Endothelial cell of umbilical vein (primary cell): Measurements from ENCODE around the gene LIME1. TPM values are rescaled to one million over a fixed set of nuclear protein-coding genes. Genes with fewer than 3 reads are reported as not detected.

ENCODE experiments used
- BruUV-seq: library from RNA; stranded (reverse); fragments of 400-500 nt; replicated peaks from 2 replicates; lab custom pipeline; 2021; lab: Mats Ljungman, UMichigan
- CTCF ChIA-PET: fragments of 300-600, 350-600 bp; sonication (Branson Sonifier 250); formaldehyde crosslinking; loops from one replicate; lab custom pipeline; 2021; ENCODE audit warnings: antibody characterized with exemption, inconsistent platforms; lab: Charles Lee
- POLR2A ChIA-PET: fragments of 300-600, 350-600 bp; sonication (Branson Sonifier 250); formaldehyde crosslinking; loops from one replicate; lab custom pipeline; 2021; ENCODE audit warnings: antibody characterized with exemption, inconsistent platforms; lab: Charles Lee
- DNase-seq: peaks from one replicate; pipeline ENCODE4 v3.0.0-alpha.2; 2011; ENCODE audit warnings: low read depth, low spot score
- FAIRE-seq: peaks from 2 replicates; lab custom pipeline; 2011; peaks lifted over from hg19 to GRCh38; lab: Jason Lieb, UNC
- H2AFZ ChIP-seq: 2 replicates; pipeline ENCODE4 v1.6.0; 2012; ENCODE audit warnings: low read depth, low read length, control low read depth, inconsistent platforms
- H3K27ac ChIP-seq: 2 replicates; pipeline ENCODE4 v1.5.1; 2011; ENCODE audit warnings: low read depth, mild to moderate bottlenecking, control low read depth, low read length, moderate library complexity; ENCODE audit not compliant: insufficient read depth
- H3K27me3 ChIP-seq, 2 experiments: 2 replicates each; pipeline versions ENCODE4 v1.6.0 to v1.6.1; 2011; ENCODE audit warnings: low read length in 2 of 2, mixed read lengths in 1 of 2; ENCODE audit not compliant: control insufficient read depth in 2 of 2, insufficient read depth in 2 of 2
- H3K36me3 ChIP-seq, 2 experiments: 2 replicates in 1 of 2; 3 replicates in 1 of 2; pipeline ENCODE4 v1.5.1; 2011; ENCODE audit warnings: low read length in 2 of 2, mild to moderate bottlenecking in 1 of 2, moderate library complexity in 1 of 2; ENCODE audit not compliant: control insufficient read depth in 2 of 2, insufficient read depth in 2 of 2; ENCODE audit errors: extremely low read depth in 1 of 2
- H3K4me1 ChIP-seq: 3 replicates; pipeline ENCODE4 v1.5.1; 2011; ENCODE audit warnings: mild to moderate bottlenecking, low read length; ENCODE audit not compliant: control insufficient read depth, insufficient read depth; ENCODE audit errors: extremely low read depth
- H3K4me2 ChIP-seq: 2 replicates; pipeline ENCODE4 v1.6.1; 2011; ENCODE audit warnings: low read length, control low read depth, mixed read lengths; ENCODE audit not compliant: insufficient read depth
- H3K4me3 ChIP-seq, 3 experiments: fragments of 200-600 bp in 1 of 3; sonication (generic), shearing (Covaris generic) in 1 of 3; replicated peaks in 1 of 3; 2 replicates each; pipeline ENCODE4 v1.5.1; 2011 to 2016; ENCODE audit warnings: control low read depth in 3 of 3, low read length in 3 of 3, mild to moderate bottlenecking in 2 of 3, inconsistent platforms in 1 of 3, low read depth in 1 of 3, moderate library complexity in 1 of 3; ENCODE audit not compliant: insufficient read depth in 1 of 3
- H3K79me2 ChIP-seq: 2 replicates; pipeline ENCODE4 v1.6.0; 2012; ENCODE audit warnings: low read length, inconsistent platforms; ENCODE audit not compliant: control insufficient read depth, insufficient read depth
- H3K9ac ChIP-seq: replicated peaks from 2 replicates; pipeline ENCODE3; 2011; ENCODE audit warnings: low read length, control low read depth; ENCODE audit not compliant: insufficient read depth; ENCODE audit errors: extremely low read depth
- H3K9me1 ChIP-seq: replicated peaks from 3 replicates; pipeline ENCODE4 v1.6.0; 2011; ENCODE audit warnings: mild to moderate bottlenecking, low read length; ENCODE audit not compliant: control insufficient read depth, insufficient read depth; ENCODE audit errors: extremely low read depth
- H3K9me3 ChIP-seq: replicated peaks from 2 replicates; pipeline ENCODE4 v1.5.1; 2012; ENCODE audit warnings: low read length, inconsistent platforms; ENCODE audit not compliant: control insufficient read depth, insufficient read depth
- H4K20me1 ChIP-seq: replicated peaks from 2 replicates; pipeline ENCODE3; 2011; ENCODE audit warnings: mild to moderate bottlenecking, low read length; ENCODE audit not compliant: control insufficient read depth, insufficient read depth; ENCODE audit errors: extremely low read depth
- FOS ChIP-seq: IDR thresholded peaks from 2 replicates; pipeline ENCODE4 v1.6.1; 2011; ENCODE audit warnings: mild to moderate bottlenecking, low read length, moderate library complexity, borderline replicate concordance; ENCODE audit not compliant: insufficient read depth
- GATA2 ChIP-seq: IDR thresholded peaks from 2 replicates; pipeline ENCODE4 v1.7.0; 2011; ENCODE audit warnings: low read depth, mild to moderate bottlenecking, moderate library complexity, mixed read lengths, low read length; ENCODE audit not compliant: insufficient read length, insufficient read depth
- POLR2AphosphoS5 ChIP-seq: IDR thresholded peaks from 2 replicates; pipeline ENCODE4 v1.6.1; 2012; ENCODE audit warnings: low read depth, mild to moderate bottlenecking, control low read depth, low read length, moderate library complexity; ENCODE audit not compliant: insufficient read depth
- dilution Hi-C: fragments of 300-500 bp; cut with MboI; formaldehyde crosslinking; loops from one replicate; pipeline ENCODE4 v1.15.0; 2019; ENCODE audit warnings: low sequenced_read_pairs; ENCODE audit not compliant: extremely low pct_ligation_motif_present
- intact Hi-C: fragments of 100-400 bp; cut with micrococcal nuclease; formaldehyde crosslinking; loops from one replicate; pipeline ENCODE4 v1.10.0; 2022
- polyA plus RNA-seq, 4 experiments: library from polyadenylated mRNA; depleted of rRNA in 3 of 4; stranded (reverse) in 3 of 4; unstranded in 1 of 4; fragments of >200 nt; gene quantifications; 2 replicates each; pipeline versions ENCODE4 v1.2.1 to v1.2.3, GENCODE V29; 2011 to 2012; ENCODE audit warnings: missing spikeins in 1 of 4
- total RNA-seq: library from RNA; stranded (reverse); gene quantifications from 2 replicates; pipeline ENCODE4 v1.2.3, GENCODE V29; 2021
- TF ChIP-seq, protein P1 (sequence below), 2 donors: IDR thresholded peaks; 1 replicate in 1 of 2; 2 replicates in 1 of 2; pipeline ENCODE4 v1.5.1; 2011; ENCODE audit warnings: low read length in 2 of 2, mild to moderate bottlenecking in 2 of 2, moderate library complexity in 2 of 2, control low read depth in 1 of 2, inconsistent platforms in 1 of 2, low read depth in 1 of 2; ENCODE audit not compliant: insufficient read depth in 1 of 2; ENCODE audit errors: extremely low read depth in 1 of 2

Gene LIME1
- total and polyA plus RNA-seq, 2 donors (not counting 3 experiments of a cell fraction or from before 2014, with no cell fraction given) = 10.7 to 12.2 TPM

- Histone ChIP-seq H3K4me3 (no peak overlapping the region), H3K27me3 (no peaks in the 10 kb centered on the region), H3K9me1 (no peaks in the 10 kb centered on the region), H3K9ac (peak overlapping the region; percentile 38), H3K4me2 (no peak overlapping the region), H3K27ac (peak overlapping the region; percentile 91), H3K4me1 (peaks cover 35% of the 10 kb centered on the region), H4K20me1 (no peaks in the 10 kb centered on the region), H3K36me3 (peaks cover 0 to 2% of the 10 kb centered on the region in 2 experiments), H2AFZ (no peak overlapping the region), H3K79me2 (no peaks in the 10 kb centered on the region), H3K9me3 (no peaks in the 10 kb centered on the region)
- dilution Hi-C loops (no loop called here), intact Hi-C loops (loop anchor here (1.0 to 5.0 kb wide), 3 partner anchors 12 to 41 kb away; partner anchors contain the start of genes LIME1, RTEL1 and SLC2A4RG)
- FAIRE-seq (peak; percentile 28), DNase-seq (no peak)
- ChIA-PET CTCF (interaction anchor here (1.0 to 3.0 kb wide), 6 partner anchors 8 to 62 kb away, joined by 3 to 19 read pairs (median 4); partner anchors contain the start of genes ARFRP1 and ZGPAT), POLR2A (interaction anchor here (1.0 to 1.5 kb wide), 2 partner anchors 8 to 33 kb away, joined by 3 to 8 read pairs; partner anchors contain the start of genes ARFRP1 and ZGPAT)
- TSS peak; percentile 33 for BruUV-seq
- TF ChIP-seq, protein P1, sequence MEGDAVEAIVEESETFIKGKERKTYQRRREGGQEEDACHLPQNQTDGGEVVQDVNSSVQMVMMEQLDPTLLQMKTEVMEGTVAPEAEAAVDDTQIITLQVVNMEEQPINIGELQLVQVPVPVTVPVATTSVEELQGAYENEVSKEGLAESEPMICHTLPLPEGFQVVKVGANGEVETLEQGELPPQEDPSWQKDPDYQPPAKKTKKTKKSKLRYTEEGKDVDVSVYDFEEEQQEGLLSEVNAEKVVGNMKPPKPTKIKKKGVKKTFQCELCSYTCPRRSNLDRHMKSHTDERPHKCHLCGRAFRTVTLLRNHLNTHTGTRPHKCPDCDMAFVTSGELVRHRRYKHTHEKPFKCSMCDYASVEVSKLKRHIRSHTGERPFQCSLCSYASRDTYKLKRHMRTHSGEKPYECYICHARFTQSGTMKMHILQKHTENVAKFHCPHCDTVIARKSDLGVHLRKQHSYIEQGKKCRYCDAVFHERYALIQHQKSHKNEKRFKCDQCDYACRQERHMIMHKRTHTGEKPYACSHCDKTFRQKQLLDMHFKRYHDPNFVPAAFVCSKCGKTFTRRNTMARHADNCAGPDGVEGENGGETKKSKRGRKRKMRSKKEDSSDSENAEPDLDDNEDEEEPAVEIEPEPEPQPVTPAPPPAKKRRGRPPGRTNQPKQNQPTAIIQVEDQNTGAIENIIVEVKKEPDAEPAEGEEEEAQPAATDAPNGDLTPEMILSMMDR (IDR thresholded peaks at IDR 0.05; ENCODE audit: extremely low read depth in 1 of 2, insufficient read depth in 1 of 2, low read depth in 1 of 2, low read length in 2 of 2) = no peak
- TF ChIP-seq POLR2AphosphoS5 (peak; percentile 17), GATA2 (no peak), FOS (no peak)
Observed at GRCh38 chr20:63699466-63700198, 36.8 kb upstream of the LIME1 start.
